GM21528 (cell line): ENCODE results near the gene WWTR1.
A peak's percentile ranks its signal among the peaks of the same experiment; 100 is the strongest.

Experiments used
- ATAC-seq: cut with Tn5 transposase; IDR thresholded peaks from one replicate; pipeline ENCODE4 v1.9.1; 2021; ENCODE audit warnings: mild to moderate bottlenecking, moderate library complexity; ENCODE audit not compliant: unreplicated experiment, low FRiP score

The WWTR1 gene

GRCh38 chr3:149626671-149627070 lies 31.2 kb downstream of the WWTR1 start:
- ATAC-seq: no peak

GRCh38 chr3:149625795-149626194 lies 32.0 kb downstream of the WWTR1 start:
- no peak for ATAC-seq

GRCh38 chr3:149623824-149624223 lies 34.0 kb downstream of the WWTR1 start:
- no peak for ATAC-seq

- ATAC-seq: peak; percentile 84
Observed at GRCh38 chr3:149621218-149622005, 36.4 kb downstream of the WWTR1 start.

- ATAC-seq: no peak
Observed at GRCh38 chr3:149620291-149621020, 37.4 kb downstream of the WWTR1 start.

GRCh38 chr3:149619136-149619535 lies 38.7 kb downstream of the WWTR1 start:
- no peak for ATAC-seq

GRCh38 chr3:149618151-149619123 lies 39.4 kb downstream of the WWTR1 start:
- ATAC-seq: no peak

- ATAC-seq: no peak
Observed at GRCh38 chr3:149615731-149616221, 42.0 kb downstream of the WWTR1 start.

GRCh38 chr3:149613988-149614387 lies 43.8 kb downstream of the WWTR1 start:
- no peak for ATAC-seq

- ATAC-seq: no peak
Observed at GRCh38 chr3:149612456-149612855, 45.4 kb downstream of the WWTR1 start.

GRCh38 chr3:149611149-149611548 lies 46.7 kb downstream of the WWTR1 start:
- no peak for ATAC-seq

GRCh38 chr3:149610351-149611105 lies 47.3 kb downstream of the WWTR1 start:
- no peak for ATAC-seq

GRCh38 chr3:149609595-149609994 lies 48.2 kb downstream of the WWTR1 start:
- peak; percentile 85 for ATAC-seq

GRCh38 chr3:149608987-149609386 lies 48.8 kb downstream of the WWTR1 start:
- no peak for ATAC-seq

- ATAC-seq: no peak
Observed at GRCh38 chr3:149605902-149606301, 51.9 kb downstream of the WWTR1 start.

GRCh38 chr3:149604125-149604875 lies 53.5 kb downstream of the WWTR1 start:
- ATAC-seq: no peak

GRCh38 chr3:149603126-149604074 lies 54.4 kb downstream of the WWTR1 start:
- ATAC-seq: no peak

- ATAC-seq: no peak
Observed at GRCh38 chr3:149600634-149601033, 57.2 kb downstream of the WWTR1 start.
